ENCODE results near the gene MED16. TPM values are rescaled to one million over a fixed set of nuclear protein-coding genes. Genes with fewer than 3 reads are reported as not detected.

MED16 gene
- total RNA-seq, 6 experiments from 2014 or later: 32.0 to 35.7 (median 33.3) TPM

DNA sequence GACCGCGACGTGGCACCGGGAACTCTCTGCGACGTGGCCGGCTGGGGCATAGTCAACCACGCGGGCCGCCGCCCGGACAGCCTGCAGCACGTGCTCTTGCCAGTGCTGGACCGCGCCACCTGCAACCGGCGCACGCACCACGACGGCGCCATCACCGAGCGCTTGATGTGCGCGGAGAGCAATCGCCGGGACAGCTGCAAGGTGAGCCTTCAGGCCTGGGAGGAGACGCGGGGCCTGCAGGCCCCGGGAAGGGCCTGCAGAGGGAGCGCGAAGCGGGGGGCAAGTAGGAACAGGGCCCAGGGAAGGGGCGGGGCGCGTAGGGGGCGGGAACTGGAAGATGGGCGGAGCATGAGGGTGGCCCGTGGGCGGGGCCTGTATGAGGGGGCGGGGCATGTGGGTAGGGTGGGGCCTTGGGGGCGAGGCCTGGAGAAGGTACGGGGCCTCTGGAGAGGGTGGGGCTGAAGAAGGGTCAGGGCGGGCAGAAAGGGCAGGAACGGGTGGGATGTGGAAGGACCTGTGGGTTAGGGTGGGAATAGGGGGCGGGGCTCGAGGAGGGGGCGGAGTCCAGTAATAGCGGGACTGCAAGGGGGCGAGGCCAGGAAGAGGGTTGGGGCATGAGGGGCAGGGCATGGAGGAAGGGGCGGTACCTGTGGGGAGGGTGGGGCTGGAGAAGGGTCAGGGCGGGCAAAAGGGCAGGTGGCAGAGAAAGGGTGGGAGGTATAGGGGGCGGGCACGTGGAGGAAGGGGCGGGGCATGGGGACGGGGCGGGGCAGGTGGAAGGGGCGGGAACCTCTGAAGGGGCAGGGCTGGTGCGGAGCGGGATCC lies 31.0 kb downstream of the MED16 start:
- Histone ChIP-seq H3K27ac (no peak overlapping the region), H3K27me3 (no peaks in the 10 kb centered on the region), H3K4me1 (no peaks in the 10 kb centered on the region), H3K9me3 (no peaks in the 10 kb centered on the region), H3K4me3 (no peak overlapping the region), H3K36me3 (no peaks in the 10 kb centered on the region)
- WGBS (ENCODE audit: insufficient coverage, low coverage, low lambda C conversion rate, missing lambda C conversion rate): 20% methylated on average over 36 of the region's 60 CpGs
- DNase-seq (peak in 1 of 3 donors; percentile 69), ATAC-seq (peak; percentile 21 to 45 (median 35))
- TF ChIP-seq, protein P1, sequence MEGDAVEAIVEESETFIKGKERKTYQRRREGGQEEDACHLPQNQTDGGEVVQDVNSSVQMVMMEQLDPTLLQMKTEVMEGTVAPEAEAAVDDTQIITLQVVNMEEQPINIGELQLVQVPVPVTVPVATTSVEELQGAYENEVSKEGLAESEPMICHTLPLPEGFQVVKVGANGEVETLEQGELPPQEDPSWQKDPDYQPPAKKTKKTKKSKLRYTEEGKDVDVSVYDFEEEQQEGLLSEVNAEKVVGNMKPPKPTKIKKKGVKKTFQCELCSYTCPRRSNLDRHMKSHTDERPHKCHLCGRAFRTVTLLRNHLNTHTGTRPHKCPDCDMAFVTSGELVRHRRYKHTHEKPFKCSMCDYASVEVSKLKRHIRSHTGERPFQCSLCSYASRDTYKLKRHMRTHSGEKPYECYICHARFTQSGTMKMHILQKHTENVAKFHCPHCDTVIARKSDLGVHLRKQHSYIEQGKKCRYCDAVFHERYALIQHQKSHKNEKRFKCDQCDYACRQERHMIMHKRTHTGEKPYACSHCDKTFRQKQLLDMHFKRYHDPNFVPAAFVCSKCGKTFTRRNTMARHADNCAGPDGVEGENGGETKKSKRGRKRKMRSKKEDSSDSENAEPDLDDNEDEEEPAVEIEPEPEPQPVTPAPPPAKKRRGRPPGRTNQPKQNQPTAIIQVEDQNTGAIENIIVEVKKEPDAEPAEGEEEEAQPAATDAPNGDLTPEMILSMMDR (IDR thresholded peaks at IDR 0.05): no peak
- TF ChIP-seq POLR2A (IDR thresholded peaks at IDR 0.05): no peak
- intact Hi-C loops (cut with DNase I): loop anchor here (5.0 to 10.0 kb wide), 2 partner anchors 55 to 97 kb away; partner anchors contain the start of gene KISS1R (in 1 of the 2)

DNA sequence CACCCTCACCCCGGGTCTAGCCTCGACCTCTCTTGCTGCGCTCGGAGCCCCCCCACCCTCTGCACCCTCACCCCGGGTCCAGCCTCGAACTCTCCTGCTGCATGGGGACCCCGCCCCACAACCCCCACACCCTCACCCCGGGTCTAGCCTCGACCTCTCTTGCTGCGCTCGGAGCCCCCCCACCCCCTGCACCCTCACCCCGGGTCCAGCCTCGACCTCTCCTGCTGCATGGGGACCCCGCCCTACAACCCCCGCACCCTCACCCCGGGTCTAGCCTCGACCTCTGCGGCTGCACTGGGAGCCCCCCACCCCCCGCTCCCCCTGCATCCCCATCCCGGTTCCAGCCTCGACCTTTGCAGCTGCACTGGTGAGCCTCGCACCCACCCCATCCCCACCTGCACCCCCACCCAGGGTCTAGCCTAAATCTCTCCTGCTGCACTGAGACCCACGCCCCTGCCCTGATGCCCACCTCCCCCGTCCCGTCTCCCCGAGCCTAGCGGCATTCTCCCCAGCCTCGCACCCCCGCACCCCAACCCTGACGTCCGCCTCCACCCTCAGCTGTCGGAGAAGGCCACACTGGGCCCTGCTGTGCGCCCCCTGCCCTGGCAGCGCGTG lies 31.7 kb downstream of the MED16 start:
- intact Hi-C loops (cut with DNase I): loop anchor here (5.0 to 10.0 kb wide), 2 partner anchors 56 to 96 kb away; partner anchors contain the start of gene KISS1R (in 1 of the 2)
- H3K36me3 ChIP-seq: no peaks in the 10 kb centered on the region
- 63% methylated on average over 15 of the region's 35 CpGs for WGBS (ENCODE audit: insufficient coverage, low coverage, low lambda C conversion rate, missing lambda C conversion rate)
- no peak for ATAC-seq
- no peaks in the 10 kb centered on the region for H3K9me3 ChIP-seq
- TF ChIP-seq, protein P1 (IDR thresholded peaks at IDR 0.05): no peak
- TF ChIP-seq POLR2A (IDR thresholded peaks at IDR 0.05): no peak
- no peak overlapping the region for H3K4me3 ChIP-seq
- no peaks in the 10 kb centered on the region for H3K4me1 ChIP-seq
- DNase-seq: peak in 1 of 3 donors; percentile 46
- H3K27ac ChIP-seq: no peak overlapping the region
- no peaks in the 10 kb centered on the region for H3K27me3 ChIP-seq

DNA sequence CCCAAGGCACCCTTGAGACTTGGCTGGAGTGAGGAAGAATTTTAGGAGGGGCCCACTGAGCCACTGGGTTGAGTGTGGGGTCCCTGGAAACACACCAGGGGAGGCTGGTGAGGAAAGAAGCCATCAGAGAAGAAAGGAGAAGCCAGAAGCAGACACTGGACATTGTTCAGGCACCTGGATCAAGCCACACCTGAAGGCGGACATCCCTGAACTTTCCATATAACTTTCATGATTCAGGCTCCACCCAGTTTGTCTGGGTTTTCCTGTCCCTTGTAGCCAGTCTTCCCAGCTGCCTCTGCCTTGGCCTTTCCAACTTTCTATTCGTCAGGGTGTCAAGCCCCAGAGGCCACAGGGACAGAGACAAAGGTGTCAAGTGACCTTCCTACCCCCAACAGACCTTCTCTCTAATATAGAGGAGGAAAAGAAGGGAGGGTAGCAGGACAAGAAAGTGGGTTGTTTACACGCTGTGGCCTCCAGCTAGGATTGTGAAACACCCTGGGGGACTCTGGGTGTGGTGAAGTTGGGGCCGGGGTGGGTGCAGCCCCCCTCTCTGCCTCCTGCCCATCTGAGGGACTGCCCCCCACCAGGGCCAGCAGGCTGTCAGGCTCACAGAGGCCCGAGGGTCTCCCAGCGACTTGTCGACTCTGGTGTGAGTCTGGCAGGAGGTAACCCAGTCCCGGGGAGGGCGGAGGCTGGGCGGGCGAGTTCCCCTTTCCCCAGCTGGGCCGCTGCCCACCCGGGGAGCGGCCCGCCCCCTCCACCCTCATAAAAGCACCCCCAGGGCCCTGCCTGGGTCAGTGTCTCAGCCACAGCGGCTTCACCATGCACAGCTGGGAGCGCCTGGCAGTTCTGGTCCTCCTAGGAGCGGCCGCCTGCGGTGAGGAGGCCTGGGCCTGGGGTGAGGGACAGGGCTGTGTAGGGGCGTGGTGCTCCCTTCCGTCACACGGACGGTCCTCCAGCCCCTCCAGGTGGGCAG lies 33.8 kb downstream of the MED16 start, which contains the start of gene CFD:
Gene CFD (plus strand): TSS at position 797 of the 976 bp plus-strand sequence. CDS start 26 bp downstream, at position 823.
- intact Hi-C loops (cut with DNase I): loop anchor here (10.0 kb wide), 2 partner anchors 116 to 136 kb away; no protein-coding TSS in a partner anchor
- ATAC-seq (peak; percentile 21 to 54 (median 32)), DNase-seq (peak in 1 of 3 donors; percentile 58)
- no peaks in the 10 kb centered on the region for H3K36me3 ChIP-seq
- H3K9me3 ChIP-seq: no peaks in the 10 kb centered on the region
- no peak within 1 kb of the TSS for H3K27ac ChIP-seq
- H3K27me3 ChIP-seq: no peaks in the 10 kb centered on the region
- WGBS (ENCODE audit: insufficient coverage, low coverage, low lambda C conversion rate, missing lambda C conversion rate): 10% methylated on average over 2 of the region's 24 CpGs
- TF ChIP-seq, protein P1 (IDR thresholded peaks at IDR 0.05): no peak
- peak; percentile 57 for TF ChIP-seq POLR2A (IDR thresholded peaks at IDR 0.05)
- H3K4me3 ChIP-seq: peak within 1 kb of the TSS in 1 of 3 donors; percentile 24
- H3K4me1 ChIP-seq: no peaks in the 10 kb centered on the region

DNA sequence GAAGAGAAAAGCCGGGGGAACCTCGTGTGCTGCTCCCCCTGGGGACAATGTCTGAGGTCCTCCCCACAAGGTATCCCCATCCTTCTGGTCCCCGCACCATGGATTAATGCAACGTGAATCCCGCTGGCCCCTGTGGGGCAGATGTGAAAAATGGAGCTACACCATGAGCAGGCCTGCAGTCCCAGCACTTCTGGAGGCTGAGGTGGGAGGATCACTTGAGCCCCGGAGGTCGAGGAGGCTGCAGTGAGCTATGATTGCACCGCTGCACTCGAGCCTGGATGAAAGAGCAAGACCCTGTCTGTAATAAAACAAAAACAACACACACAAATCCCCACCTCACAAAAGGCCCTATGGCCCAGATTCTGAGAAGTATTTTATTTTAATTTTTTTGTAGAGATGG lies 34.7 kb downstream of the MED16 start:
- Histone ChIP-seq H3K27ac (no peak overlapping the region), H3K9me3 (no peaks in the 10 kb centered on the region), H3K4me1 (no peaks in the 10 kb centered on the region), H3K27me3 (no peaks in the 10 kb centered on the region), H3K4me3 (no peak overlapping the region), H3K36me3 (no peaks in the 10 kb centered on the region)
- DNase-seq: no peak
- WGBS (ENCODE audit: insufficient coverage, low coverage, low lambda C conversion rate, missing lambda C conversion rate): 73% methylated on average over 5 of the region's 9 CpGs
- no peak for ATAC-seq
- intact Hi-C loops (cut with DNase I): loop anchor here (10.0 kb wide), 2 partner anchors 117 to 137 kb away; no protein-coding TSS in a partner anchor
- TF ChIP-seq, protein P1 (IDR thresholded peaks at IDR 0.05): no peak
- no peak for TF ChIP-seq POLR2A (IDR thresholded peaks at IDR 0.05)

Measured in right lobe of liver (tissue), 6 donors.